SKM-1 treated with dmso at 0.1 percent for 144 hours (cell line): Measurements from ENCODE around the gene CCDC191.

ENCODE experiments used
- DNase-seq: peaks from one replicate; lab custom pipeline; 2025; ENCODE audit not compliant: unreplicated experiment; lab: John Stamatoyannopoulos, UW

The CCDC191 gene

DNA sequence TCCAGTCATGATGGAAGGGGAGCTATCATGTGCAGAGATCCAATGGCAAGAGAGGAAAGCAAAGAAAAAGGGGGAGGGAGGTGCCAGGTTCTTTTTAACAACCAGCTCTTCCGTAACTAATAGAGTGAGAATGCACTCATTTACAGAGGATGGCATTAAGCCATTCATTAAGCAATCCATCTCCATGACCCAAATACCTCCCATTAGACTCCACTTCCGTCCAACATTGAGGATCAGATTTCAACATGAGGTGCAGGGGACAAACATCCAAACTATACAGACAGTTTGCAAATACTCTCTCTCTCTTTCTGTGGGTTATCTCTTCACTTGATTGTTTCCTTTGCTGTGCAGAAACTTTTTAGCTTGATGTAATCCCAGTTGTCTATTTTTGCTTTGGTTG lies 87.3 kb downstream of the CCDC191 start:
- DNase-seq: no peak

GRCh38 chr3:113966172-113966571 lies 90.2 kb downstream of the CCDC191 start:
- no peak for DNase-seq

GRCh38 chr3:113963879-113964278 lies 92.4 kb downstream of the CCDC191 start:
- no peak for DNase-seq

GRCh38 chr3:113954091-113954685 lies 102.1 kb downstream of the CCDC191 start:
- DNase-seq: no peak

- DNase-seq: no peak
These were observed 102.6 kb downstream of the CCDC191 start for GRCh38 chr3:113953677-113954076.

GRCh38 chr3:113952921-113953320 lies 103.4 kb downstream of the CCDC191 start:
- no peak for DNase-seq

DNA sequence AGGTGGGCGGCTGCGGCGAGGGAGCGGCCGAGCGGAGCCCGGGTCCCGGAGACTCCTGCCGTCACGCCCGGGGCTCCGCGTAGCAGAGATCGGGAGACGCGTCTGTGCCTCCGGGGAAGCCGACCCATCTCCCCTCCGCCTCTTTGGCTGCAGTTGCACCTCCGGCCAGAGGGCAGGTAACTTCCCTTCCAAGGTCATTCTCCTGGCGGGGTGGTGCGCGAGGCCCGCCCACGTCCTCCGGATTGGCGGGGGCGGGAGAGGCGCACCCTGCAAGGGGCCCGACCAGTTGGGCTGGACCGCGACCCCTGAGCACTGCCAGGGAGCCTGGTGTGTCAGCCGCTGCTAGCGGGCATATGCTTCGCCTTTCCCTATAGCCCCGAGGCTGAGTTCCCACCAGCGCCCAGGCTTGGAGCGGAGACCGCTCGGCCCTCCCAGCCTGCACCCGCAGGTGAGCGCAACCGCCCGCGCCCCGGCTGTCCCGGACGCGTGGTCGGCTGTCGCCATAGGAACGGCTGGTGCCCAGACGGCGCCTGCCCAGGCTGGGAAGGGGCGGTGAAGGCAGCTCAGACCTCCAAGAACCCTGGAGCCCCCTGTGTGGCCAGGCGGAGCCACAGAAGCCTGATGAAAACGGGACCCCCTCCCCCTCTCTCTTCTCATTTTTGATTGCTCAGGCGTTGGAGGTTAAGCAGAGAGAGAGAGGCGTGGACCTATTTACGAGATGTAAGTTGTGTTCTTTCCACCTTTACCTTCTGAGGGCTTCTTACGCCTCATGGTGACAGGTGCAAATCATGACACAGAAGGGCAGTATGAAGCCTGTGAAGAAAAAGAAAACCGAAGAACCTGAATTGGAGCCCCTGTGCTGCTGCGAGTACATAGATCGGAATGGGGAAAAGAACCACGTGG lies 108.1 kb downstream of the CCDC191 start:
- peak; percentile 37 for DNase-seq

- peak; percentile 58 for DNase-seq
These were observed 108.8 kb downstream of the CCDC191 start, which contains the start of gene ZDHHC23 for GRCh38 chr3:113947372-113948014. TSS of gene ZDHHC23 (plus strand) at chr3:113948013. CDS start at chr3:113948803, 790 bp downstream.

DNA sequence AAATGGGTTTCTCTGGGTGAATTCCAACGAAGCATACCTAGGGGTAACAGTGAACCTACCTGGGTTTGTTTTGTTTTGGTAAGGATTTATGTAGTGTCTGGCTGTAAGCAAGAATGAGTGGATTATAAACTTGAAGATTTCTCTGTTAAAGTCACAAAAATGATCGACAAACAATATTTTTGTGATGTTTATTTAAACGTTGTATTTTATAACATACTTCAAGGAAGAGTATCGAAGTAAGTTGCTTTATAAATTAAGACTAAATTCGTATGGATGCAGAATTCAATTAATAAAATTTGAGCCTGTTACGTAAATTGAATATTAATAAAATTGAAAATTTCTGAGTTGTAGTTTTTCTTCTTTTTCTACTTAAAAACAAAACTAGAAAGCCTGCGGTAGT lies 109.5 kb downstream of the CCDC191 start:
- no peak for DNase-seq

GRCh38 chr3:113927556-113927955 lies 128.8 kb downstream of the CCDC191 start:
- DNase-seq: no peak

DNA sequence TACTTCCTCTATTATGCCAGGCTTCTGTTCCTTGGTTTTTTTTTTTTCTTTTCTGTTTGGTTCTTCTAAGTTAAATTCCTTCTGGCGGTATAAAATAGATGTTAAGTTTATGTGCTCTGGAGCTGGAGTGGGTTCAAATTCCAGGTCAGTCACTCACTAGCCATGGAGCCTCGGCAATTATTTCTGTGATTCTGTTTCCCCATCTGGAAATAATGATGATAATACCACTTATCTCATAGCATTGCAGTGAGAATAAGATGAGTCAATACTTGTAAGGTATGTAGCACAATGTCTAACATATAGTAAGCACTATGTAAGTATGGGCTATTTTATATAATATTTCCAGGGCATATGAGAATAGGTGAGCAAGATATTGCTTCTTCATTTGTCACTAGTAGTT lies 141.7 kb downstream of the CCDC191 start:
- DNase-seq: no peak
